HG02938 (cell line): Measurements from ENCODE around the gene STRIP1.
"Not testable (repeated sequence)": the region's sequence is repeated elsewhere in the genome, so short reads cannot be mapped to it uniquely, and the experiment has no call there.

Experiments
- ATAC-seq: cut with Tn5 transposase; IDR thresholded peaks from one replicate; pipeline ENCODE4 v1.9.1; 2021; ENCODE audit warnings: mild to moderate bottlenecking, moderate library complexity; ENCODE audit not compliant: unreplicated experiment

STRIP1 gene

DNA sequence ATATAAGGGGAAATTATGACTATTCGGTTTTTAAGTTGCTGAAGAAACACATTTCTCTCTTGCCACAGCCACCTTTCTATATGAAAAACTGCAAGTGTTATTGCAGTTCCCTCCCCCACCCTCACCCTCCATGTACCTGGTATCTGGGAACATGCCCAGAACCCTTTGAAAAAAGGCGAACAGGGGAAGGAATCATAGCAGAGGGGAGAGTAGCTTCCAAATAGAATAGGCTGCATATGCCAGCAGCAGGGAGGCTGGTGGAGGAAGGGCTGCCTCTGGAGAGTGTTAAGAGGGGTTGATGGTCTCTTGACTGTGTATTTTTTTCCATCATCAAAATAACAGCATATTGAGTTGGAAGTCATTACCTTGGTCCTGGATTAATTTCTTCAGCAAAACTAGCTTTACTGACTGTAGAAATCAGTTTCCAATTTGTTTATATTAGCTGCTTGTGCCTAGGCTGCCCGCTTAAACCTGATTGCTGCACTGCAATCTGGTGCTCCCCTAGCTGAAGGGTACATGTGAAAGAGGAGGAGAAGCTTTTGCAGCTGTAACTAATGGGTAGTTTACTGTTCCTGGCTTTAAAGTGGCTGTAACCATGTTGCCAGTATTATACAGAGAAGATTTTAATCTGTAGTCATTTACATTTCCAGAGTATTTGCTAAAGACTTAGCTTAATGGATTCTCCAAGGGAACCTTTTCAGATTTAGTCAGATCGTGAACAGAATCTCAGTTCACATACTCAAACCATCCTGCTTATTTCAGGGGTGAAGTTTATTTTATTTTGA lies 27.2 kb upstream of the STRIP1 start:
- ATAC-seq = no peak

DNA sequence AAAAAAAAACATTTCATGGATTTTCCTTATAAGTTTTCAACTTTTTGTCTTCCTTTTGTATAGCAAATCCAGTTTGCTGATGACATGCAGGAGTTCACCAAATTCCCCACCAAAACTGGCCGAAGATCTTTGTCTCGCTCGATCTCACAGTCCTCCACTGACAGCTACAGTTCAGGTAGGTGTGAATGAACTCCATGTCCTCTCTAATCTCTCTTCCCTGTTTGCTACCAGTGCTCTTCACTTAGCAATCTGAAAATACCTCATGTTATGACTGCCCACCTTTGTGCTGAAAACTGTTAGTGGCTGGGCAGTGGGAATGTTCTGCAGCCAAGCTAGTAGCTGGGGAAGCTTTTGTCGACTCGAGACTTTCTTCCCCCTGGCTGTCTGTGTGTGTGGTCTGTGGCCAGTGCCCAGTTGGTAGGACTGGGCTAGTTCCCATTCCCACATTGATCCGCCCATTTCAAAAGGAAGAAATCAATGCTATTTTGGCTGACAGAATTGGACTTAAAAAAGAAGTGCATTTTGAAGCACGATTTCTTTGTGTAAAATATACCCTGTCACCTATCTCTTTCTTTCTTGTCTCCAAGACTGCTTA lies 25.4 kb upstream of the STRIP1 start:
- ATAC-seq = no peak

DNA sequence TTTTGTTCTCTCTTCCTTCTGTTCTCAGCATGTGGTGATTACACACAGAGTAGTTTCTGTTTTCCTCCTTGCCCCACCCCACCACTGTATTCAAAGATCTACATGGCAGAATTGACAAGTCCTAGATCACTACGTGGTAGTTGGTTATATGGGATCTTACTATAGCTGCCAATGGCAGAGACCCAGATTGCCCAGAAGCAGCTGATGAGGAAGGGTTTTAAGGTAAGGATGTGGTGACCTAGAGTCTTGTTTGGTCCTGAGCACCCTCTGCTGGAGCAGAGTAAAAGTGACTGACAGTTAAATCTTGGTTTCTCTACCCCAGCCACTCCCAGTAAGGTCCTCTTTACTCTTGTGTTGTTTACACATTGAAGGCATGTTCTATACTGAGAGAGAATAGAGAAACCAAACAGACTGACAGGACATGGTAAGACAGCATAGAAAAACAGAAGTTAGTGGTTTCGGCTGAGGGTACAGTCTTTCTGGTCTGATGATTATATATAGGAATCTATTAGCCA lies 22.8 kb upstream of the STRIP1 start:
- peak; percentile 95 for ATAC-seq

DNA sequence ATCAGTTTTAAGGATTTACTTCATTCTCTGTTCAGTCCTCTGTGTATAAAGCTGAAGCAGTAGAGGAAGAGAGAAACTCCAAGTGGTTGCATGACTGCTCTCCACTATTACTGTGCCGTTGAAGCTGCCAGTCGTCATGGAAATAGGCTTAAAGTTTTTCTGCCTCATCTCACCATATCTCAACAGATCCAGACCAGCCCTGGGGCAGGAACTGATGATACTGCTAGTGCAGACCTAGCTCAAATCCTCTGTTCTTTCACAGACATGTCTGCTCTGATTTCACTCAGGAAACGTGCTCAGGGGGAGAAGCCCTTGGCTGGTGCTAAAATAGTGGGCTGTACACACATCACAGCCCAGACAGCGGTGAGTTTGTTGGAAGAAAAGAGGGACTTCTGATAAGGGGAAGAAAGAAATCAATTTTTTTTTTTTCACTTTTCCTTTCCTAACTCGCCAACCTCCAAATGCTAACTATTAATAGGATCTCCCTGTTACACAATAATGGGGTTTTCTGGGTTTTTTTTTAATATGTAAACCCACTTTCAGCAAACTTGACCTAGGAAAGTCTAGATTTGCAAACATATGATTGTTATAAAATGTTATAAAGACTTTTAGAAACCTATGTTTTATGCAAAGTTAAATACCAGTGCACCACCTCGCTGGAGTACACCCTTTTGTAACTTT lies 22.2 kb upstream of the STRIP1 start:
- ATAC-seq = peak; percentile 71

DNA sequence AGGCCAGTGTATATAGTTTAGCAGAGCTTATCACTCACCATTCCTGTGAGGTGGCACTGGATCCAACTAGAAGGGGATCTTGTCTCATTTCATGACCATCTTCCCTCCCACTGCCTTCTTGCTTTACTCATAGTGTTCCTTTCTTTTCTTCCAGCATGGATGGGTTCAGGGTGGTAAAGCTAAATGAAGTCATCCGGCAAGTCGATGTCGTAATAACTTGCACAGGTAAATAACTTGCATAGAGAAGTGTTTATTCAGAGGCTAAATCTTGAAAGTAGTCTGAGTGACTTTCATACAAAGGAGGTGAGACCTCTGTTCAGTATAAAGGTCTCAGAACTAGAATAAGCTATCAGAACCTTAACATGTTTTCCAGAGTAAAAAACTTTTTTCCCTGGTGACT lies 16.6 kb upstream of the STRIP1 start:
- no peak for ATAC-seq

DNA sequence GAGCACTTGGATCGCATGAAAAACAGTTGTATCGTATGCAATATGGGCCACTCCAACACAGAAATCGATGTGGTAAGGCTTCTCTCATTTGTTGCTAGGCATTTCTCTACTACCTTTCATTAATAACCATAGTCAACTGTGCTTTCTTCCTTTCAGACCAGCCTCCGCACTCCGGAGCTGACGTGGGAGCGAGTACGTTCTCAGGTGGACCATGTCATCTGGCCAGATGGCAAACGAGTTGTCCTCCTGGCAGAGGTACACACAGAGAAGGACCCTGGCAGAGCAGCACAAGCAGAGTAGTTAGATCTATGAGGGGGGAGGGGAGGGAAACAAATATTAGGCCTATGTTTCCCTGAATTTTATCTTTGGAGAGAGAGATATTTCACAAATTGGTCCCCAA lies 16.0 kb upstream of the STRIP1 start:
- no peak for ATAC-seq

DNA sequence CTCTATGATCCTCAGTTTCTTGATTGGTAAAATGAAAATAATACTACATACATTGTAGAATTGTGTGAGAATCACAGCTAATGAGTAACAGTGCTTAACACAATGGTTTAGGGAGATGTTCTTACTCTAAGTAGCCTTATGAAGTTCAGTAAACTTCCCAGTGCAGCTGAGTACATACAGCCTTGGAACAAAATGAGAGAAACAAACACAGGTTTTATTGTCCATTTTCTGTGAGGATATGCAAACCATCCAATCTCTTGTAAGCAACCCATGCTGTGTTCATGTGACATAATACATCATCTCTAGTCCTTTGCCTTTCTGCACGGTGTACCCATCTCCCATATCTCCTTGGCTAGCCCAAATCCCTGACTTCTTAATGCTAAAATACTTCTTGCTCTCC lies 14.7 kb upstream of the STRIP1 start:
- ATAC-seq = no peak

DNA sequence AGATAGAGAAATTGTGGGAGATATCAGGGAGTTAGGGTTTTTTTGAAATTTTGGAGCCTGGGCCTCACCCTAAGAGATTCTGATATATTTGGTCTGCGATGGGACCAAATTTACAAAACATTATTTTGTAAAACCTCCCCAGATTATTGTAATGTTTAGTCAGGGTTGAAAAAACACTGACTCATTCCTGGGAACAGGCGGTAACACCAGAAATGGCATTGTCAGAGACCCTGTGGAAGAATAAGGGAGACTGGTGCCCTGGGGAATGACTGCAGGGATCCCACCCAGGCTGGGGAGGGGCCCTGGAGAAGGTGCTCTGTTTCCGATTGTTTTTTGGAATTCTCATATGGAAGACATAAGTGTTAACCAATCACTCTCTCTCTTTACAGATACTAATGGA lies 13.1 kb upstream of the STRIP1 start:
- ATAC-seq = no peak

DNA sequence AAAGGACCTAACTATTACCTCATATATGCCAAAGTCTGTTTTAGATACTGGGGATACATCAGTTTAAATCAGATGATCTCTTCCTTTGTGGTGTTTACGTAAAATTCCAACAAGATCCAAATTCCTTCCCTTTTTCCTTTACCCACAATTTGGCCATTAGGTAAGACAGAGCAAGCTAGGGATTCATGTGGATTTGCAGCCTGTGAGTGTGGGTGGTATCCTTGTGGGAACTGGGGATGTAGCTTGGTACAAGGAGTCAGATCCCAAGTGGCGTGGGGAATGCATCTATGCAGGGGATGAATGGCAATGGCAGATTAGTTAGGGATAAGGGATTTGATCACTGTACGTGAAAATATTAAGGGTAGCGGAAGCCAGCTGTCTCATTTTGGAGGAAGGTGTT lies 9.8 kb upstream of the STRIP1 start:
- no peak for ATAC-seq

DNA sequence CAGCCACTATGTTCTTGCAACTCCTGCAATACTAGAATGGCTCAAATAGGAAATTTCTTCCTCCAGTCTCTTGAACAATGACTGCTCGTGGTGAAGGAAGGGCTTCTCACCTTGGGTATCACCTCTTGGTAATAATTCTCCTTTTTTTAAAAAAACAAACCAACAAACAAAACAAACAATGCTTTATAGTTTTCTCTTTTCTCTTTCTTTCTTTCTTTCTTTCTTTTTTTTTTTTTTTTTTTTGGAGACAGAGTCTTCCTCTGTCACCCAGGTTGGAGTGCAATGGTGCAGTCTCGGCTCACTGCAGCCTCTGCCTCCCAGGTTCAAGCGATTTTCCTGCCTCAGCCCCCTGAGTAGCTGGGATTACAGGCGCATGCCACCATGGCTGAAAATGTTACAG lies 3.7 kb upstream of the STRIP1 start:
- ATAC-seq = not testable (repeated sequence)

DNA sequence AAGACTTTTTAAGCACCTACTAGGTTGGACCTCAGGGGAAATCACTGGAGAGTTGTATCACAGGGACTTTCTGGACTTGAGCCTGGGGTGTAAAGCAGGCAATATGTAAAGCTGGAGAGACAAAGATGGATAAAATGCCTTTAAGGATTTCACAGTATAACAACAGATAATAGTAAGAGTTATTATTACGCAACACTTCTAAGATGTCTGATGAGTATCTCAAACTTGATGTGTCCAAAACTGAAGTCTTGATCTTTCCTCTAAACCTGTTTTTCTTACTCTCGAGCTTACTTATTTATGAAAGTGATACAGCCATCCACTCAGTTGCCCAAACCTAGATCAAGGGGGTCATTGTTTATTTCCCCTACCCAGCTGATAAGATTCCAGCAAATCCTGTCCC lies 2.1 kb upstream of the STRIP1 start:
- no peak for ATAC-seq

DNA sequence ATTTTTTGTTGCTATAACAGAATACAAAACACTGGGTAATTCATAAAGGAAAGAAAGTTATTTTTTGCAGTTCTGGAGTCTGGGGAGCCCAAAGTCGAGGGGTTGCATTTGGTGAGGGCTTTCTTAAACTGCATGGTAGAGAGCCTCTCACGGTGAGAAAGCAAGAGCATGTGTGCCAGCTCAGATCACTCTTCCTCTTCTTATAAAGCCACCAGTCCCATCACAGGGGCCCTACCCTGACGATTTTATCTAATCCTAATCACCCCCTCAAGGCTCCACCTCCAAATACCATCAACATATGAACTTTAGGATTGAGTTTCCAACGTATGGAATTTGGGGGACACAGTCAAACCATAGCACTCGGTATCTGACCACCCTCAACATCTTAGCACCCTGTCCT lies 1.0 kb upstream of the STRIP1 start:
- ATAC-seq = no peak

DNA sequence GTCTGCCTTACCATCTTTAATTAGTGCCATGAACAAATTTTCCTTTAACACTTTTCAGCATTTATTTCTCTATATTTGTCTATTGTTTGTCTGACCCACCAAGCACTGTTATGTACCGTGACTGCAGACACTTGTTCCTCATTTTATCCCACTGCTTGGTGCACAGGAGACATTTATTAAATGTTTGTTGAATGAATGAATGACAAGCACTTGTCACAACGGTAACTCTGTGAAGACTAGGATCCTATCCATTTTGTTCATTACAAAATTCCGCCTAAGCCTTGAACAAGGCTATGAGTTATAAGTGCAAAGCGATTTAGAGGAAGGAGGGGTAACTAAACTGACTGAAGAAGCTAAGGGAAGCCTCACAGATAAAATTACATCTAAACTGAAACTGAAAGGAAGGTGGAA lies 379 bp upstream of the STRIP1 start:
- no peak for ATAC-seq

DNA sequence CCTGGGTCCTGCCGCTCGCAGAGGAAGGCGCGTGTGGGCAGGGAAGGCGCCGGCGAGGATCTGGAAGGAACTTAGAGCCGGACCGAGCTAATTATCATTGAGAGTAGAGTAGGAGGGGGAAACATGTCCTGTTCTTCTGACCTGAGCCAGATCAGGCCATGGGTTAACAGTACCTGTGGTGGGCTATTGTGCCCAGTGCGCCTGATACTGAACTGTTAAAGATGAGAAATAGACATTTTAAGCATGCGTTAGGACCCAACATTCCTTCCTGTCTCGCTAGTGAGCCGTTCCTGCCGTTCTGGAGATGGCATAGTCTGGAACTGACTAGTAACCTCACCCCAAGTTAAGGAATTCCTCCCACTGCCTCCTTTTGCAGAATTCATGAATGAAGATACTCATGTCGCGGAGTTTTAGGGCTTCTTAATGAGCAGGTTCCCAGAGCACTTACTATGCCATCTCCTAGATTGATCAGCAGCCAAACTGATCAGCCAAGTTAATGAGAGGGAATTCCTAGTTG lies 870 bp downstream of the STRIP1 start:
- ATAC-seq = peak; percentile 19

DNA sequence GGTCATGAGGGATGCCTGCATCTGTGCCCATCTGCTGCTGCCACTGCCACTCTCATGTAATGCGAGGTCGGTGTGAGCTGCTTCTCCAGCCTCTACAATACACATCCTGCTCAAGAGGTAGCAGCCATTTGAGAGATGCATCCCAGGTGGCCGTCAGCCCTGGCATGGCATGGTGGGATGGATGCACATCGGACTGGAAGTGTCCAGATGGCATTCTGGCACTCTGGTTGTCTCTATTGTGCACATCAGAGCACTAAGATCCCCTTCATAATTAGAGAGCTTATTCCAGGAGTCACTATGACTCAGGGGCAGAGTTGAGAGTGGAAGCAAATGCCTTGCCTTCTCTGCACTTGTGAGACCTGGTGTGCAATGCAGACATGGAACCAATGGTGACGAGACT lies 3.8 kb downstream of the STRIP1 start:
- ATAC-seq = no peak

DNA sequence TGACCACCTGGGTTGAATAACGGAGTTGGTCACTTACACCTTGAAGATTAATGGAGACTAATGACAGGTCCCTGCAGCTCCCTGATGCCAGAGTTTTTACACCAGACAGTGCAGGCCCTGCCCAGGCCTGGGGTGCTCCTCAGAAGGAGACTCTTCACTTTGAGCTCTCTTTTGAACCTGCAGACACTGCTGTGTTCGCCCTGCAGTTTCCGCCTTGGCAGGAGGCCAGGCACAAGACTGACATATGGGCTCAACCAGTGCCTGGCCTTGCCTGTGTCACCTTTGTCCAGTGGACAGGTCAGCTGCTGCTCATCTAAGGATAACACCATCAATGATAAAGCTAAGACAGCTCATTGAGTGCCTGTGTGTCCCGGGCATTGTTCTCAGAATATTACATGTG lies 5.2 kb downstream of the STRIP1 start:
- no peak for ATAC-seq

DNA sequence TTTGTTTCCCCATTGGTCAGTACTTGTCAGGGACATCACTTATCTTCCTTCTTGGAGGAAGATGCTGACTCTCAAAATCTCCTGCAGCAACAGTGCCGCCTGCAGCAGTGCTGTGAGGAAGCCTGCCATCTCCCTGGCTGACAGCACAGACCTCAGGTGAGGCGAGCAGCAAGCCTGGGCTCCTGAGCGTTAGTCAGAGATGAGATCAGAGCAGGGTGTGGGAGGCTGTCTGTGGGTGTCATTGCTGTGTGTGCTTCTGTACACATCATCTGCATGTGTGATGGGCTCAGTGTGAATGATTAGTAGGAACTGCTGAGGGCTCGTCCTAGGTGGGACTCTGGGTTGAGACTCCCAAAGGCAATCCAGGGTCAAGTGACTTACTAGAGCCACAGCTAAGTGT lies 6.1 kb downstream of the STRIP1 start:
- no peak for ATAC-seq

DNA sequence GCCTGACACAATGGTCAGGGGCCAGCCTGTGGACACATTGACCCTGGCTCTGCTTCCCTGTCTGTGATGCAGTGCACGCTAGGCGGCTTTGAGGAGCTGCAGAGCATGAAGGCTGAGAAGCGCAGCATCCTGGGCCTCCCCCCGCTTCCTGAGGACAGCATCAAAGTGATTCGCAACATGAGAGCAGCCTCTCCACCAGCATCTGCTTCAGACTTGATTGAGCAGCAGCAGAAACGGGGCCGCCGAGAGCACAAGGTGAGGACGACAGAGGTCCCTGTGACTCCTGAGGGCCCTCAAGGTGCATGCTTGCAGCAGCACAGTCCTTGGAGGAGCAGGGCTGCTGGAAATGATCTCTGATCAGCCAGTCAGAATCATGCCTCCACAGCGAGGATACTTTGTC lies 8.6 kb downstream of the STRIP1 start:
- ATAC-seq = no peak

DNA sequence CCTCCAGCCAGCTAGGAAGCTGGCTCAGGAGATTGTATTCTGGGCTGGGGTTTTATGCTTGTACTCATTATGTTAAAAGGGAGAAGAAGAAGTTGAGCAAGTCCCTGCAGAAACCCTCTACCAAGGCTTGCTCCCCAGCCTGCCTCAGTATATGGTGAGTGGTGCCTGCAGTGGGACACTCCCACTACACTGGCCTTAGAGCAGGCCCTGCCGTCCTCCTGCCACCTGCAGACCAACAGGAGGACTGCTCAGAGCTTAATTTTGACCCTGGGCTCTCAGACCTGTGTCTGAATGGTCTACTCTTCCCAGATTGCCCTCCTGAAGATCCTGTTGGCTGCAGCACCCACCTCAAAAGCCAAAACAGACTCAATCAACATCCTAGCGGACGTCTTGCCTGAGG lies 13.0 kb downstream of the STRIP1 start:
- ATAC-seq = no peak

DNA sequence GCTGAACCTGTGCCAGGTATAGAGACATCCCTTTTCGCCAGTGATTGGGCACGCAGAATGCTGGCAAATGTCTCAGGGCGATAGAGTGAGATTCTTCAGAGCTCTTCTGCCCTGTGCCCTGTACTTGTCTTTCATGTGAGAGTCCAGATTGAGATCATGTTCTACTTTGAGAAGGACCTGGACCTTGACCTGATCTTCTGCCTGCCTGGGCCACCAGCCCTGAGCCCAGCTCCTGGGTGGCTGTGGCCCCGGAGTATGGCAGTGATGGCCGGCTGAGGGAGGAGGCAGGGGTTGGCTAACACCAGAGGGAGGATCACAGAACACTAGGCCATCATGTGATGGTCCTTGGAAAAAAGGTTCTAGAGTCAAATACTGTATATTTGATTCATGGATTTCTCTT lies 13.8 kb downstream of the STRIP1 start:
- no peak for ATAC-seq

DNA sequence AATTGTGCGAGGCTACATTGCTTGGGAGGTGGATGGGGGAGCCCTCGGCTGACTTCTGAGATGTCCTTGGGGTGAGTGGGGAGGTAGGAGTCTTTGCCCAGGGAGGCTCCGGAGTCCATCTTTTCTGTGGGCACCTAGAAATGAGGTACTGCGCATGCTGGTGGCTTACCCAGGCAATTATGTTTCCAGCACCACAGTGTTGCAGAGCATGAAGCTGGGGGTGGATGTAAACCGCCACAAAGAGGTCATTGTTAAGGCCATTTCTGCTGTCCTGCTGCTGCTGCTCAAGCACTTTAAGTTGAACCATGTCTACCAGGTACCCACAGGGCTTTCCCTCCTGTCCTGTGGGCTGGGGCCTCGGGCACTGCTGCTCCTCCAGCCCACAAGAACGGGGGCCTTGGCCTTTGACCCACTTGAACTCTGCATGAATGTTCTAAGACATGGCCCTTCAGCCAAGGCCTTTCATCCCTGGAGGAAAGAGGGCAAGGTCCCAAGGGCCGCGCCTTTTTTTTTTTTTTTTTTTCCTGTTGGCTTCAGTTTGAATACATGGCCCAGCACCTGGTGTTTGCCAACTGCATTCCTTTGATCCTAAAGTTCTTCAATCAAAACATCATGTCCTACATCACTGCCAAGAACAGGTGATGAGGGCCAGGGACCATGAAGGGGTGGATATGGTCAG lies 14.6 kb downstream of the STRIP1 start:
- ATAC-seq = no peak
